K562 (cell line): ENCODE results near the gene CNTNAP4. TPM values are rescaled to one million over a fixed set of nuclear protein-coding genes. Genes with fewer than 3 reads are reported as not detected.

Experiments used
- polyA plus RNA-seq, 8 experiments: library from polyadenylated mRNA; depleted of rRNA in 4 of 8; stranded (reverse) in 5 of 8; unstranded in 3 of 8; fragments of >200 nt; fragmentation: Nextera tagmentation in 2 of 8; fragmentation: Illumina TruSeq in 1 of 8; extraction: Ambion mirVana in 2 of 8; extraction: Trizol in 1 of 8; gene quantifications; 2 replicates each; pipeline versions ENCODE4 v1.2.1 to v1.2.3, GENCODE V29; 2011 to 2014; ENCODE audit warnings: inconsistent platforms in 1 of 8, missing spikeins in 1 of 8
- total RNA-seq, 7 experiments: library from RNA; depleted of rRNA in 6 of 7; stranded (reverse); fragments of >200 nt in 6 of 7; fragmentation: Illumina TruSeq in 2 of 7; extraction: Trizol in 2 of 7; gene quantifications; 2 replicates each; pipeline versions ENCODE4 v1.2.1 to v1.2.3, GENCODE V29; 2011 to 2021; ENCODE audit warnings: low replicate concordance in 1 of 7
- TF ChIP-seq, protein P1 (sequence below), 2 experiments: fragments of 450-650 bp in 1 of 2; sonication (generic) in 1 of 2; formaldehyde crosslinking in 1 of 2; IDR thresholded peaks; 2 replicates each; pipeline versions ENCODE4 v1.7.1 to v1.9.0; 2016 to 2022; ENCODE audit warnings: inconsistent platforms in 1 of 2, mild to moderate bottlenecking in 1 of 2, missing genetic modification reagents in 1 of 2

The CNTNAP4 gene
- total and polyA plus RNA-seq, 9 of the 15 experiments (the other 6 are each of a cell fraction or from before 2014, with no cell fraction given), result not detected

- TF ChIP-seq, protein P1, sequence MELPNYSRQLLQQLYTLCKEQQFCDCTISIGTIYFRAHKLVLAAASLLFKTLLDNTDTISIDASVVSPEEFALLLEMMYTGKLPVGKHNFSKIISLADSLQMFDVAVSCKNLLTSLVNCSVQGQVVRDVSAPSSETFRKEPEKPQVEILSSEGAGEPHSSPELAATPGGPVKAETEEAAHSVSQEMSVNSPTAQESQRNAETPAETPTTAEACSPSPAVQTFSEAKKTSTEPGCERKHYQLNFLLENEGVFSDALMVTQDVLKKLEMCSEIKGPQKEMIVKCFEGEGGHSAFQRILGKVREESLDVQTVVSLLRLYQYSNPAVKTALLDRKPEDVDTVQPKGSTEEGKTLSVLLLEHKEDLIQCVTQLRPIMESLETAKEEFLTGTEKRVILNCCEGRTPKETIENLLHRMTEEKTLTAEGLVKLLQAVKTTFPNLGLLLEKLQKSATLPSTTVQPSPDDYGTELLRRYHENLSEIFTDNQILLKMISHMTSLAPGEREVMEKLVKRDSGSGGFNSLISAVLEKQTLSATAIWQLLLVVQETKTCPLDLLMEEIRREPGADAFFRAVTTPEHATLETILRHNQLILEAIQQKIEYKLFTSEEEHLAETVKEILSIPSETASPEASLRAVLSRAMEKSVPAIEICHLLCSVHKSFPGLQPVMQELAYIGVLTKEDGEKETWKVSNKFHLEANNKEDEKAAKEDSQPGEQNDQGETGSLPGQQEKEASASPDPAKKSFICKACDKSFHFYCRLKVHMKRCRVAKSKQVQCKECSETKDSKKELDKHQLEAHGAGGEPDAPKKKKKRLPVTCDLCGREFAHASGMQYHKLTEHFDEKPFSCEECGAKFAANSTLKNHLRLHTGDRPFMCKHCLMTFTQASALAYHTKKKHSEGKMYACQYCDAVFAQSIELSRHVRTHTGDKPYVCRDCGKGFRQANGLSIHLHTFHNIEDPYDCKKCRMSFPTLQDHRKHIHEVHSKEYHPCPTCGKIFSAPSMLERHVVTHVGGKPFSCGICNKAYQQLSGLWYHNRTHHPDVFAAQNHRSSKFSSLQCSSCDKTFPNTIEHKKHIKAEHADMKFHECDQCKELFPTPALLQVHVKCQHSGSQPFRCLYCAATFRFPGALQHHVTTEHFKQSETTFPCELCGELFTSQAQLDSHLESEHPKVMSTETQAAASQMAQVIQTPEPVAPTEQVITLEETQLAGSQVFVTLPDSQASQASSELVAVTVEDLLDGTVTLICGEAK (IDR thresholded peaks at IDR 0.05), result no peak
- TF ChIP-seq, protein P1 (CRISPR knock-in tag; IDR thresholded peaks at IDR 0.05), result no peak
- TF ChIP-seq, all 486 proteins: peak for 0
Observed at GRCh38 chr16:76329106-76329505, 51.9 kb downstream of the CNTNAP4 start (continued).
